HG03457 (cell line): ENCODE data around the gene SIDT1.
"Not testable (repeated sequence)": the region's sequence is repeated elsewhere in the genome, so short reads cannot be mapped to it uniquely, and the experiment has no call there.

Experiments used
- ATAC-seq: cut with Tn5 transposase; IDR thresholded peaks from one replicate; pipeline ENCODE4 v1.9.1; 2021; ENCODE audit warnings: moderate number of reproducible peaks; ENCODE audit not compliant: unreplicated experiment

SIDT1 gene

DNA sequence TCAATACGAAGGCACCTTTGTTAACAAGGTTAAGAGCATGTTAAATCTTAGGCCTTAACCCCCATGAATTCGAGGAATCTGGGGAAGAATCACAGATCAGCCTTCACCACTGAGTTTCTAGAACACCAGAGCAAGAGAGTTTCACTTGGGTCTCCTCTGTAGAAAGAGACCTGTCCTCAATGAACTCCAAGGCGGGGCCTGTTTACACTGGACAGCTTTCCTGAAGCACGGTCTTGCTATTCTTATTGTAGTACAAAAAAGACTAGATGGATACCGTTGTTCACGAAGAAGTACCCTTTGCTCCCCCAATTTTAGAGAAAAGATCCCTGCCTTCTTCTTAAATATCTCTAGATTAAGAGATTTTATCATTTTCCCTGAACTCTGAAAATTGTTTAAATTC is 99.2 kb downstream of the SIDT1 start:
- ATAC-seq = no peak

DNA sequence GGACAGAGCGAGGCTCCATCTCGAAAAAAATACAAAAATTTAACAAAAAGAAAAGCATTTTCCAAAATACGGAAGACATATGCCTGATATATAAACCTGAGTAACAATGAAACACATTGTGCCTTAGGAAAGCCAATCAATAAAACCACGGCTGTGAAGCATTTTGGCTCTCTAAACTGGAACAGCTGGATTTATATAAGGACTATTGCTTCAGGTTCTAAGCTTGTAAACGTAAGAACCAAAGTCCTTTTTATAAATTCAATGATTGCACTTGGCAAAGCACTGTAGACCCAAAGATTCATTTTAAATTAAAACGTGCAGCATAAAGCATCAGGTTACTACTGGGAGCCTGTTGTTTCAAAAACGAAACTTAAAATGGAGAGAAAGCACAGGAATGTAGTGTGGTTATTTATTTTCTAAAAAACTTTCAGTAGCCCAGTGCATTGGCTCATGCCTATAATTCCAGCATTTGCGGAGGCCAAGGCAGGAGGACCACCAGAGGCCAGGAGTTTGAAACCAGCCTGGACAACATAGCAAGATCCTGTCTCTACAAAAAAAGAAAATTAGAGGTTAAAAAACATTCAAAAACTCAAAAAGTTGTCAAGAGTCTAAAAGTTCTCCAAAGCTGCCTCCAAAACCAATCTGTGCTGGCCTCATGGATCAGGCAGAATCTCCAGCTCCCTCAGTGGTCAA is 102.6 kb downstream of the SIDT1 start:
- ATAC-seq = no peak

DNA sequence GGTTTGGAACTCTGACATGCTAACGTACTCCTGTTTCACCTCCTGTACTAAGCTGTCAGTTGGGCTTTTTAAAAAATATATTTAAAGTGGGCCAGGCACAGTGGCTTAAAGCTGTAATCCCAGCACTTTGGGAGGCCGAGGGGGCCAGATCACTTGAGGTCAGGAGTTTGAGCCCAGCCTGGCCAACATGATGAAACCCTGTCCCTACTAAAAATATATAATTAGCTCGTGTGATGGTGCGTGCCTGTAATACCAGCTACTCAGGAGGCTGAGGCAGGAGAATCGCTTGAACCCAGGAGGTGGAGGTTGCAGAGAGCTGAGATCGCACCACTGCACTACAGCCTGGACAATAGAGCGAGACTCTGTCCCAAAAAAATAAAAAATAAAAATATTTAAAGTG is 103.7 kb downstream of the SIDT1 start:
- ATAC-seq = not testable (repeated sequence)

DNA sequence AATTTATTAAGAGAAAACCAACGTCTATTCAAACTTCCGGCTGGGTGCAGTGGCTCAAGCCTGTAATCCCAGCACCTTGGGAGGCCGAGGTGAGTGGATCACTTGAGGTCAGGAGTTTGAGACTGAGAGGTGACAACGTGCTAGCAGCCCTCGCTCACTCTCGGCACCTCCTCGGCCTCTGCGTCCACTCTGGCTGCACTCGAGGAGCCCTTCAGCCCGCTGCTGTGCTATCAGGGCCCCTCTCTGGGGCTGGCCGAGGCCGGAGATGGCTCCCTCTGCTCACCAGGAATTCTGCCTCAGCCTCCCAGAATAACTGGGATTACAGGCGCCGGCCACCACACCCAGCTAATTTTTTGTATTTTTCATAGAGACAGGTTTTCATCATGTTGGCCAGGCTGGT is 105.4 kb downstream of the SIDT1 start:
- ATAC-seq = no peak

DNA sequence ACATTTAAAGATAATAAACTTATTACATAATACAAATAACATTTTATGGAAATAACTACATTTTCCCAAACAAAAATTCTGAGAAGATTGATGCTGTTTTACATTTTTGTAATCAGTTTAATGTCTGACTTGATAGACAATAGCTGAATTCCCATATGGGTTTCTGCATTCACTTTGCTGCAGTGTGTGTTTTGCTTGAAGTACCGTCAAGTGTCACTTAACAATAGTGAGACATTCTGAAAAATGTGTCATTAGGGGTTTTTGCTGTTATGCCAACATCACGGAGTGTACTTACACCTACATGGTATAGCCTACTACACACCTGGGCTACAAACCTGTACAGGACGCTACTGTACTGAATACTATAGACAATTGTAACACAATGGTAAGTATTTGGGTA is 106.6 kb downstream of the SIDT1 start:
- ATAC-seq = no peak

DNA sequence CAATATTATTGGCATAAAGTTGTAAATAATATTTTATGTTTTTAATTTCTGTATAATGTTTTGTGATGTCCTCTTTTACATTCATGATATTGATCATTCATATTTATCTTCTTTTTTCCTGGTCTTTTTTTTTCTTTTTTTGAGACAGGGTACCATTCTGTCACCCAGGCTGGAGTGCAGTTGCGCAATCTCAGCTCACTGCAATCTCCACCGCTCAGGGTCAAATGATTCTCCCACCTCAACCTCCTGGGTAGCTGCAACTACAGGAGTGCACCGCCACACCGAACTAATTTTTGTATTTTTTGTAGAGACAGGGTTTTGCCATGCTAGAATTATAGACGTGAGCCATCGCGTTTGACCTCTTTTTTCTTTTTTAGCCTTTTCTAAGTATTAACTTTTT is 111.2 kb downstream of the SIDT1 start:
- ATAC-seq = no peak

DNA sequence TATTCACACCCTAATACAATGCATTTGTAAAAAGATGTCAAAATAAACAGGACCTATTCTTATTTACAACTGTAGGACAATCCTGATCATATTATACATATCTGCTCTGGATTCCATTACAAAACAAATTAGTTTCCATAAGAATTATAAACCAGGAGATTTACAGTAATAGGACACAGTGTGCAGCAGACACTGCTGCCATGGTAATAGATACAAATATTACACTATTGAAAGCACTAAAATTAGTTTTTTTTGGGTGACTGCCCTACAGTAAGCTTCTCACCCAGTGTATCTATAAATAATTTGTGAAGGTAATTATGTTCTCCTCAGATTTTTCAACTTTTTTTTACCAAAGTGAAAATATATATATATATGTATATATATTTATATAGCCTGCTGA is 116.2 kb downstream of the SIDT1 start:
- no peak for ATAC-seq

DNA sequence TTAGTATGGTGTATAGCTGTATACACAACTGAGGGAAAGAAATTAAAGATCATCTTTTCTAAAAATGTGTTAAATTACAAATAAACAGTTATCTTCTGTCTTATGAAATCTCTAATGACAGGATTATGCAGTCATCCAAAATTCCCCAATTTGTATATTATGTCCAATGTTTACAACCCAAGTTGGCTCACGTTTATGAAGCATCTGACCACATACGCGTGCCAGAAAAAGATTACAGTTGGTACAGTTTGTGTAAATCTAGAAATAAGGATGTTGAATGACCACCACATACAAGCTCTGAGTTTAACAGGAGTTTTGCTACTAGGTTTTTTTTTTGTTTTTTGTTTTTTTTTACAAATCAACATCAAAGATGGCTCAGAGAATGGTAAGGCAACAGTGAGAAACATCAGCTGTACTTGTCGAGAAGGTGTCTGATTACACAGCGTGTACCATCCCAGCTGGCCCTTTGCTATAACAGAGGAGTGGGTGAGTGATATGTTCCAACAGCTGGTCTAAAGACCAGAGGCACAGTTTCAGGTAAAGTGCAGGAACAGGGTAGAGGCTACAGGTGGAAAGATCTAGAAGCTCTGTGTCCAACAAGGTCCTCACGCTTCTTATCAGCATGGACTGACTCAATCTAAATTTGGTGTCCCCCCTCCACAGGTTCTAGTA is 117.0 kb downstream of the SIDT1 start:
- no peak for ATAC-seq

DNA sequence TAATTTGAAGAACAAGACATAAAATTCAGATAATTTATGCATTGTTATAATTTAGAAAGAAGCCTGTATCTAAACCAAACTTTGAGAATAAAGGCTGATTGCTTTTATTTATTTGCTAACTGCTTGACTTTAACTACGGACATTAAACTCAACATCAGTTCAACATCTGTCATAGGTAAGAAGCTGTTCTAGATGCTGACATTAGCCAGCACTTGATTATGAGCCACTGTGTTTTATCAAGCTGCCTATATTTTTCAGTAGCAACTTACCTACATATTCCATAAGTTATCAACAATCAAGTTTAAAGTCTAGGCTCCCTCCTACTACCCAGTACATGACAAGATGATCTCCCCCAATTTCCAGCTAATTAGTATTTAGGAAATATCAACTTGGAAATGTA is 122.0 kb downstream of the SIDT1 start:
- no peak for ATAC-seq

DNA sequence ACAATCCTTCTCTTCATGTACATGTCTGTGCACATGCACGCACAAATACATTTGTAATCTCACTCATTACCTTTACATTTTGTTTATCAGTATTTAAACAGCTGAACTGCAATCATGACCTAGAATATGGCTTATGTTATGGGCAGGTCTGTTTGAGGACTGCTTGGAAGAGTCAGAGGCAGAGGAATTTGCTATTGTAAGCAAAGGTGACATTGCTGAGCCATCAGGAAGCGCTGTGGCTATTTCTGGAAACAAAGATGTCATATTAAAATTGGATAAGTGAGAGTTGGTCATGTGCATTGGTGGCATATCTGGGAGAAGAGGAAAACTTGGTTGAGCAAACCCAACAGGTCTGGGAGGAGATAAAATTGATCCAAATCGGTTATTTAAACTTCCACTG is 122.5 kb downstream of the SIDT1 start:
- ATAC-seq = no peak

DNA sequence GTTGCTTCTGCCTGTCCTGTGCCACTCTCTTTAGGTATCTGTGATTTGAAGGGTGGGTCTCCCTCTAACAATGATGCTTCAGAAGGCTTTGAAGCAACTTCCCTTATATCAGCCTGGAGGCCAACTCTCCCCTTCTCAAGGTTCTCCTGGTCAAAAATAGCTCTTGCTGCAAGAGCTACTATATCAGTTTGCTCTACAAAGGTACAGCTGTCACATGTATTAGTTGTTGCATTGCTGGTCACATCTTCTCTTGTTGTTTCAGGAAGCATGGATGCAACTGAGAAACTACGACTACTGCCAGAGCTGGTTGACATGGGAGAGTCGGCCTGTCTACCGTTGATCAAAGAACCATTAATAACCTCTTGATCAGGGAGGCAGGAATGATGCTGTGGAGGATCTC is 125.8 kb downstream of the SIDT1 start:
- ATAC-seq = no peak

DNA sequence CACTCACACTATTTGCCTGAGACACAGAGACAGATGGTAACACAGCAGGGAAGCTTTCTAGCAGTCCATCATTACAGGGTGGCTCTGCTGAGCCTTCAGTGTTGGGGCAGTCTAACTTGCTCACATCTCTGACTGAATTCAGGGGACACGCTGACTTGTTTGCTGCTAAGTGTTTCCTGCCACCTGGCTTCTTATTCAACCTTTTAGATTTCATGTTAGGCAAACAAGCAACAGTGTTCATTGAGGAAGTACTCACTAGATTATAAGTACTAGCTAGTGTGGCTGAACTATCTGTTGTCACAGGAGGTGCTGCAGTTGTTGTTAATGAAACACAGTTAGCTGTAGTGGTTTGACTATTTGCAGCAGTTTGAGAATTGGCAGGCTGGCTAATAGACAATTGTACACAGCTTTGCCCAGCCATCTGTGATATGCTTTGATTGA is 126.8 kb downstream of the SIDT1 start:
- ATAC-seq = no peak

DNA sequence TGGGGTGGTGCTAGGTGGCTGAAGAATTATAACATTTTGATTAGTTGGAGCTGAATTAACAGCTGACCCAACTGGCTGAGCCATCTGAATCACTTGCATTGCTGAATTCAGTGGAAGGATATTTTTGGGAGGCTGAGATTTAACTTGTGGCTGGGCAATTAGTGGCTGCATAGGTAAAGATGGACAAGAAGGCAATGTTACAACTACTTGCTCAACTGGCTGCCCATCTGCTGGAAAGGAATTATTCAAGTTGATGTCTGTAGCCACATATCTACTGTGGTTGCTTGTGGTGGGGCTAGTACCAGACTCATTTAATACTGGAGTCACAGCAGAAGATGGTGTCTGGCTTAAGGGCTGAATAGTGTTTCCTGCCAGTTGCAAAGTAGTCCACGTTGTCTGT is 127.6 kb downstream of the SIDT1 start:
- ATAC-seq = no peak

DNA sequence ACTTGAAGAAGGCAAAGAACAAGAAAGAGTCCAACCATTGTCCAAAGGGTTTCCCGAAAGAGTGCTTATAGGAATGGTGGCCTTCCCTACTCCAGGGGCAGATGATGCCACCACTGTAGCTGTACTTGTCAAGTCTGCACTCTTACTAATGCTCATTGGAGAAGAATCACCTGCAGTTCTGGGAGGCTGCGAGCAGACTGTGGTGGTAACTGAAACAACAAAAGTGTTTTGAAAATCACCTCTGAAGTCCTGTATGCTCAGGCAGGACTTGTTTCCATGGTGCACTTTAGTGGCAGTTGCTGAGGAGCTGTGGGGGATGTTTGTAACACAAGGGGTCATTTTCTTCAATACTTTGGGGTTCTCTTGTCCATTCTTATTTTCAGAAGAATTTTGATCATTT is 128.1 kb downstream of the SIDT1 start:
- ATAC-seq = no peak

DNA sequence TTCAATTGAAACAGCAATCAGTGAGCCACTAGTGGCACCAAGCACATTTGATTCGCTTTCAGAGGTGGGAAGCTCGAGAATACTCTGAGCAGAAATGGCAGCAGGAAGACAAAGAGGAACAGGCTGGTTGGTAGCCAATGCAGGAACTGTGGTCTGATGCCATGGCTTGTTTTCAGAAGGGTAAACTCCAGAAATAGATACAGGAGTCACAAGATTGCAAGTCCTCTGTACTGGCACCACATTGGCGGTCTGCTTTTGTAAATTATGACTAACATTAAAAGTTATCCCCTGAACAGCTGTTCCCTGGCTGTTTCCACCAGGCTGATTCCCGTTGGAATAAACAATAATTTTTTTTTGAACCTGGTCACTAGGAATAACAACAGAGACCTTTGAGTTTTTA is 128.5 kb downstream of the SIDT1 start:
- no peak for ATAC-seq

DNA sequence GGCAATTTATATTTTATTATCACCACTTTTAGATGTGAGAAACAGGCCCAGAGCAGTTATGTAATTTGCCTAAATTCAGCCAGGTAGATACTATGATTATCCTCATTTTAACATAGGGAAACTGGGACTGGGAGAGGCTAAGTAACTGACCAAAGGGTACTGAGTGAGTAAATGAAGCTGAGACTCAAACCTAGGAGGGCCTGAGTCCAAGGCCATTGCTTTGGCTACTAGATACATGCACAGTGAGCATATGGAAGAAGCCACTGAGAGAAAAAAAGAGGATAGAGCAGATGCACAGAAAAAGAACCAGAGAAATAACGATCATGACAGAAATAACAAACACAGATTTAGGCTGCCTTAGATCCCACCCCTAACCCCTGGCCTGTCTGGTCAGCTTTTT is 130.5 kb downstream of the SIDT1 start:
- no peak for ATAC-seq

DNA sequence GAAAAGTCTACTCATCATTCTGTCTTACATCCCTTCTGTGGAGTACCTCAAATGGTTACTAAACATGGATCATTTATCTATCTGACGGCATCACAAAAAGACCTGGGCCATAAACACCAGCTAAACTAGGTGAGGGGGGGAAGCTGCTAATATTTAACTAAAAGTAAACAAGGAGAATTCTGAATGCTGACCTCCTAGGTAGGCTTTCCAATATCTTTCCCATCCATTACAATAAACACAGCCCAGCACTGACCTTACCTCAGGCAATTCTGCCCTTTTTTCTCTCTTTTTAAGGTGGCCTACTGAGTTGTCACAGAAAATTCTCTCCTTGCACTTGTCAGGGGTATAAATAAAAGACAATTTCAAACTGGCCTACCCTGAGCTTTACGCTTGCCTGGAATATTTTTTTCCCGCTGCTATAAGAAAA is 131.0 kb downstream of the SIDT1 start:
- ATAC-seq = no peak

DNA sequence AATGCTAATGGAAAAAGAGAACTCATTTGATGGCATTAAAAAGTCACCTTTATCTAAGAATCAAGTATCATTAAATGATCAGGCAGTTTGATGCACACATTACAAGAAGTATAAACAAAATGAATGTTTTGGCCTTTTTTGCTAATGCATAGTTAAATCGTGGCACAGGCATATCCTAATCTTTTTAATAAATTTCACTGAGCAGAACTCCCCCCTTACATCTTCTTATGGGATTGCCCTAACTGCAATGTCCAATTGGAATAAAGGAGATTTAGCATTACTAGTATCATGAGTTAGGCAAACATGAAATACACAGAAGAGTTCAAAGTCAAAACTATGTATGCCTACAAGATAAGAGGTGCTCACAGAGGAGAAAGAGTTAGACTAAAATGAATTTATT is 131.4 kb downstream of the SIDT1 start:
- no peak for ATAC-seq

DNA sequence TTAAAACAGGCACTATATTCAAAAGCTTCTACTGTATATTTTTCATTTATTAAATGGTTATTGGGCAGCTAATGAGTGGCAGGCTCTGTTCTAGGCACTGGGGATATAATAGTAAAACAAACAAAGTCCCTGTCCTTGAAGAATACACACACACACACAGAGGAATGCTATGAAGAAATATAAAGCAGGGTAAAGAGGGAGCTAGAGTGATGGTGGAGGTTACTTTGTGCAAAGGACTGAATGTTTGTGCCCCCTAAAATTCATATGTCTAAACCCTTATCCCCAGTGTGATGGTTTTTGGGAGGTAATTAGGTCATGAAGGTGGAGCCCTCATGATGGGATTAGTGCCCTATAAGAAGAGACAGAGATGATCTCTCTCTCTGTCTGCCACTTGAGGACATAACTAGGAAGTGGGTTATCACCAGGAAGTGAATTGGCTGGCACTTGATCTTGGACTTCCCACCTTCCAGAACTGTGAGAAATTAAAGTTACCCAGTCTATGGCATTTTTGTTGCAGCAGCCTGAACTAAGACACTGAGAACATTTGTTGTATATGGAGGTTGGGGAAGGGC is 132.3 kb downstream of the SIDT1 start:
- ATAC-seq = no peak

DNA sequence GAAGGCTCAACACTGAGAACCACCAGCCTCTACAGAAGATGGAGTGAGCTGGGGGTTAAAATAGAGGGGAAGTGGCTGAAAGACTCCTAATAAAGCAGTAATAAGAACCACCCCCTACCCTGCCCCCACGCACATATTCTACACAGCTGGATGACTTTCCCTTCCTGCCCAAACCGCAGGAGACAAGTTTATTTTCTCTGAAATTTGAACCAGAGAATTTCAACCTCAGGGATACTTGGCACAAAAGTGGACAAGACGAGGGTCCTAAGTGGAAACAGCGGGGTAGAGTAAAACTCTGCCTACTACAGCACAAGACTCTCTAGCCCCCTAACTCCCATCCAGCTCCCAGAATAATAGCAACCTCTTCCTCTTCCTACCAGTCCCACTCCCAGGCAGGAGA is 135.7 kb downstream of the SIDT1 start:
- no peak for ATAC-seq

DNA sequence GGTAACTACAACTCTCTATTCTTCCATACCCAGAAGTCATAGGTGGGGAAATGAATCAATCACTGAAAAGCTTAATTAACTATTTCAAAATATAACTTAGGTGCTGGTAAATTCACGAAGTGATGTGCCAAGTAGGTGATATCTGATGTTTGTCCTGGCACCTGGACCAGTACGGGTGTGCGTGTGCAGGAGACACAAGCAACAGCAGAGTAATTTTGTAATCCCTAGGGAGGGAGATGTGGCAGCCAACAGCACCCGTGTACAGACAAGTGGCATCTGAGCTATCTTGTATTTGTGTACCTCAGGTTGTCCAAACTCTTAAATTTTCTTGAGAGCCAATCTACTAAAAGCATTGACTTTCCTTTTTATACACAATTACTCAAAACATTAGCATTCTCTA is 141.2 kb downstream of the SIDT1 start:
- no peak for ATAC-seq

DNA sequence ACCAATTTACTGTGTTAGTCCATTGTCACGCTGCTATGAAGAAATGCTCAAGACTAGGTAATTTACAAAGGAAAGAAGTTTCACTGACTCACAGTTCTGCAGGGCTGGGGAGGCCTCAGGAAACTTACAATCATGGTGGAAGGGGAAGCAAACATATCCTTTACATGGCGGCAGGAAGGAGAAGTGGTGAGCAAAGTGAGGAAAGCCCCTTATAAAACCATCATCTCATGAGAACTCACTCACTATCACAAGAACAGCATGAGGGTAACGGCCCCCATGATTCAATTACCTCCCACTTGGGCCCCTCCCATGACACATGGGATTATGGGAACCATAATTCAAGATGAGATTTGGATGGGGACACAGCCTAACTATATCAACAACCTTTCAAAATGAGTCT is 143.9 kb downstream of the SIDT1 start:
- ATAC-seq = no peak

DNA sequence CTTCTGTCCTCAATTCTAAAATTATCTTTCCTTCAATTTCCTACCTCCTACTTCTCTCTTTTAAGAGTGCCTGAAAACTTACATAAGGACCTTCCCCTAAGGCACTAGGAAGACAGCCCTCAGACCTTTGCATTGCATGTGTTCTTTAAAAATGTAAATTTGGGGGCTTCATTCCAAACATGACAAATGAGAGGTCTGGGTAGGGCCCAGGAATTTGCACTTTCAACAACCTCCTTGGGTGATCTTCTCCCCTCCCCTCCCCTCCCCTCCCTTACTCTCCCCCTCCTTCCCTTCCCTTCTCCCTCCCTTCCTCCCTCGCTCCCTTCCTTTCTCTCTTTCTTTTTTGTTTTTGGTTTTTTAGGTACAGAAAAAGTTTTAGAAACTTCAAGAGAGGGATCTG is 145.4 kb downstream of the SIDT1 start:
- no peak for ATAC-seq
